Bone marrow (tissue), 2 donors: Measurements from ENCODE around the gene IMPA2.

ENCODE experiments used
- DNase-seq, 2 donors: peaks; one replicate each; lab custom pipeline; 2025; lab: John Stamatoyannopoulos, UW

Gene IMPA2

GRCh38 chr18:11989966-11990380 is 8.7 kb downstream of the IMPA2 start:
- DNase-seq = no peak

DNA sequence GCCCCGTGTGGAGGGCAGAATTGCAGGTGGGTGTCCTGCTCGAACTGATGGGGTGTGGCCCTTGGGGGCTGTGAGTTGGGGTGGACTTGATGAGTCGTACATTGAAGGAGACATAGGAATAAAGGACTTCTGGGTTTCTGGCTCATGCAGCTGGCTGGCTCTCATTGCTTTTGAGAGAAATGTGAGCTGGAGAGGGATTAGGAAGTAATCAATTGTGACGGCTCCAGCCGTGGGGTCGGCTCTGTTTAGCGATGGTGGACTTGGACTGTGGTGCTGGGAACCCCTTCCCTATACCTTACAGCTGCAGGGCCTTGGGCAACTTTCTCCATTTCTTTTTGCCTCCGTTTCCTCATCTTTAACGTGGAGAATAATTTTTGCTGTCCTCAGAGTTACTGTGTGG is 9.2 kb downstream of the IMPA2 start:
- no peak for DNase-seq

DNA sequence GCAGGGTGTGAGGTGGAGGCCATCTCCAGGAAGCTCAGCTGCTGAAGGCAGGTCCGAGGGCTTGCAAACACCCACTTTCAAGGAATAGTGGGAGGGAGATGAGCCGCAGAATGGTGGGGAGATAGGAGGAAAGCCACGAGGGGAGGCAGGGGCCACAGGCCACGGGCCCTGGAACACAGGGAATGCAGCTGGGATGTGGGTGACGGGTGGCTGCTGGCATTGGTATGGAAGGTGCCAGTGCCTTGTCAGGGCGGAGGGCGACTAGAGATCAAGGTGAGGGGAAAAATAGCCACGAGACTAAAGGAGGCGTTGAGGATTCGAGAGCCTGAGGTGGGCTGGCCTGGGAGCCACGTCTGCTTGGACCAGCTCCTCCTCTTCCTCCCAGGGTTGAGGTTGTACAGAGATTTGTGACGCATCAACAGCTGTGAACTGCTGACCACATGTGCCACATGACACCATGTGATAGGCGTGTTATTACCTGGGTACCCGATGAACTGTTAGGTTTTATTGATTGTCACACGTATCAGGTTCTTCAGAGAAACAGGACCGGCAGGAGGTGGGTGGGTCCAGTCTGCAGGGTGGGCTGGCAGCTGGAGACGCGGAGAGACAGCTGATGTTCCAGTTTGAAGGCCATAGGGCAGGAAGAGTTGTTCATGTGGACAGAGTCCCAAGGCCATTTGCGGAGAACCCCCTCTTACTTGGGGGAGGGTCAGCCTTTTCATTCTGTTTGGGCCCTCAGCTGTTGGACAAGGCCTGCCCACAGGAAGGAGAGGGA is 9.9 kb downstream of the IMPA2 start:
- DNase-seq = no peak

GRCh38 chr18:11992096-11992790 is 10.9 kb downstream of the IMPA2 start:
- DNase-seq = no peak

DNA sequence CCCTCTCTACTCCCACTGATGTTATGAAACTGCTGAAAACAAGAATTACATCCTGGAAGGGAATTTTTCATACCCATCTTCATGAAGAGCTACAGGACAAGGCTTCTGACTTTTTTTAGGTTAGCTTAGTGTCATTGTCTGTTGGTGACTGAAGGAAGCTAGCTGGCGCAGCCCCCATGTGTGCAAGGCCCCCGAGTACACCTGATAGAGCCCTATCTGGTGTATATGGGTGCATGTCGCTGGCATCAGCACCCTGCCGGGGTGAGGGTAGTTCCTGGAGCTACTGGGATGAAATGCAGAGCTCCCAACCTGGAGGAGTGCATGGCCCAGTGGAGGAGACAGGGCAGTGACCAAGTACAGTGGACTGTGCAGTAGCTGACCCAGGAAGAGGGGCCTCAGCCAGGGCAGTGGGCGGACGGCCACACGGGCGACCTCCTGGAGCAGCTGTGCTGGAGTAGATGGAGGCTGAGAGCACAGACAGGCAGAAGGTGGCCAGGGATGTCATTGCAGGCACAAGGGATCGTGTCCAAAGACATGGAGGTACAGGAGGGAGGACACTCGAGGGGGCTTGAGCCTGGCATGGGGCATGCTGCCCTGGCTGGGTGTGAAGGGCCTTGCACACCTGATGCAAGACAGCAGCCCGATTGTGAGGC is 12.1 kb downstream of the IMPA2 start:
- no peak for DNase-seq

DNA sequence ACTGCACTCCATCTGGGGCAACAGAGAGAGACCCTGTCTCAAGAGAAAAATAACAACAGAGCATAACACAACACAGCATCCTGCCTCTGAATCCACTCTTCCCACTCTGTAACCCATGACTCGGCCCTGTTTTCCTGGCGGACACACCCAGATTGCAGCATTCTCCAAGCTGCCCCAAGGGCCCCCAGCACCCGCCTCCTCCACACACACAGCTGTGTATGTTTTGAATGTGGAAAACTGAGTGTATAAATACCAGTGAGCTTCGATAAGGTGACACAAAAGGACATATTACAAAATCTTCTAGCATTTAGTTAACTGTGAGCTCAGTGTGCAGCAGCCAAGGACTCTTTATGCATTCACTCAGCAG is 13.0 kb downstream of the IMPA2 start:
- no peak for DNase-seq

- DNase-seq = no peak
Observed at GRCh38 chr18:11994703-11995444, 13.6 kb downstream of the IMPA2 start.

DNA sequence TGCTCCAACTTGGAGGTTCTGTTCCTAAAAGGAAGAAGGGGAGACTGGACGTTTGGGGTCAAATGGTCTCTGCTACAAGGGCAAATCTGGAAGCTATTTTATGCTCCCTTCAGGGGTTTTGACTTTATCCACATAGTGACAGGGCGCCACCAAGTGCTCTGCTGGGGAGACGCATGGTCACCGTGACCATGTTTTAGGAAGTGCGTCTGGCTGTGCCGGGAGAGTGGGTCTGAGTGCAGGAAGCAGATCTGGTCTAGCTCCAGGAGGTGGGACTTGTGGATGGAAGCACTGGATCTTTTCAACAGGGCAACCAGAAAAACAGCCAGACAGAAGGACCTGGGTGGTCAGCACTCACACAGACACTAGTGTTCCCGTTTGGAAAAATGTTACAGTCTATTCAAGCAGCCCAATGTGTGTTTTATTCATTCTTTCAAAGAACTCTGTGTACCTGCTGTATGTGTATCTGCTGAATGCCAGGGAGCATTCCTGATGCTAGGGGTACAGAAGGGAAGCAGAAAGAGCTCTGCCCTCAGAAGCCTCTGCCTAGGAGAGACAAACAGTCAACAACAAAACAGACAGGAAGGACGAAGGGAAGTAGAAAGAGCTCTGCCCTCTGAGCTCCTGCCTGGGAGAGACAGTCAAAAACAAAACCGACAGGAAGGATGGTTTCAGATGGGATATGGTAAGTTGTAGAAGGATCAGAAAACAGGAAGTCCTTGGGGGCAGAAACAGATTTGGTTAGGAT is 14.3 kb downstream of the IMPA2 start:
- DNase-seq = peak; percentile 24 to 76

- DNase-seq = no peak
Observed at GRCh38 chr18:11996190-11996754, 15.0 kb downstream of the IMPA2 start.

GRCh38 chr18:11996907-11997306 is 15.6 kb downstream of the IMPA2 start:
- no peak for DNase-seq

GRCh38 chr18:11997466-11997865 is 16.2 kb downstream of the IMPA2 start:
- DNase-seq = no peak

- DNase-seq = no peak
Observed at GRCh38 chr18:11998193-11998592, 16.9 kb downstream of the IMPA2 start.

- no peak for DNase-seq
Observed at GRCh38 chr18:11999429-11999828, 18.1 kb downstream of the IMPA2 start.

- no peak for DNase-seq
Observed at GRCh38 chr18:12000072-12000659, 18.9 kb downstream of the IMPA2 start.

GRCh38 chr18:12001421-12001820 is 20.1 kb downstream of the IMPA2 start:
- DNase-seq = no peak

GRCh38 chr18:12003894-12004293 is 22.6 kb downstream of the IMPA2 start:
- no peak for DNase-seq

DNA sequence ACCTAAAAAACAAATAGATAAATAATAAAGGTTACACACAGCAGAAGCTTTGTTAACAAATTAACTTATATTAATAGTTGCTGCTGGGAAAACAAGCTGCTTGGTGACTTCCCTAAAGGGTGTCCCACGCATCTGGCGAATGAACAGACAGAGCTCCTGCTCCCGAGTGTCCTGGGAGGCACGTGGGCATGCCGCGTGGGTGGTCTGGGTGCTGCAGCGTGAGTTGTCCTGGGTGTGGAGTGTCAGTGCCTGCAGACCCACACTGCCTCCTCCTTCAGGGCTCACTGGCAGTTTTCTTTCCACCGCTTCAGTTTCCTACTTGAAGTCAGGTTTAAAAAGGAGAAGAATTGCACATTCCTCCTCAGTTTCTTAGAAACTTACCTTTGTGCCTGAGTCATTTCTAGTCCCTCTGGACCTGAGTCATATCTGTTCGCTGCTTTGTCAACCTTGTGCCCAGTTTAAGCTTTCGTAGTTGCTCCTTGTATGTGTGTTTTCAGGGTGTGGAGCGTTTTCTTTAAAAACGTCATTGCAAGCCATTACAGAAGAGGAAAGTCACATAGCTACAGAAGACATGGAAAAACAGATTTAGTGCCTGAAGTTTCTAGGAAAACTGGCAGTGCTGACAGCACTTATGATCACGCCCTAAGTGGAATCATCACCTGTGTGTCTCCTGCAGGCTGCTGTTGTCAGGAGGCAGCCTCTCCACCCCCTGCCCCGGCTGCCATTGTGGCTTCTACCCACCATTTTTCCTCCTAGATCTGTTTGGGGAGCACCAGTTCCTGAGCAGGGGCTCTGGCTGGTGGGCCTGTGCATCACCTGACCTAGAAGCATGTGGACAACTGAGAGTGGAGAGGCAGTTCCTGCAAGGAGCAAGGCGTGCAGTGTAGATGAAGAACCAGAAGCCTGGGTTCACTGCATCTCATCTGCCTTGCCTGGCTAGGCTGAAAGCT is 24.5 kb downstream of the IMPA2 start:
- no peak for DNase-seq

DNA sequence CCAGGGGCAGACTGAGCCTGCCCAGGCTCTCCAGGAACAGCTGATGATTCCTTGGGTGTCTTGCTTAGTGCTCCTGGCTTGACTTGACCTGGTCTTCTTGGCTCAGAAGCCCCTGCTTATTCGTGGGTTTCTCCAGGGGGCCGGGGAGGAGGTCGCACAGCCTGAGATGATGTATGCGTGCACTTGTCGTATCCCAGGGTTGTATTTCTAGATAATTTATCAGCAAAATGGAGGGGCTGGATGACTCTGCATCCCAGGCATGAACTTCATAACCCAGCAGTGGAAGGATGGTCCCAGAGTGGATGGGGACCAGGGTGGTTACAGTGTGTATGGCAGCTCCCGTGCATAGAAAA is 25.2 kb downstream of the IMPA2 start:
- DNase-seq = no peak

GRCh38 chr18:12007063-12007462 is 25.8 kb downstream of the IMPA2 start:
- no peak for DNase-seq

DNA sequence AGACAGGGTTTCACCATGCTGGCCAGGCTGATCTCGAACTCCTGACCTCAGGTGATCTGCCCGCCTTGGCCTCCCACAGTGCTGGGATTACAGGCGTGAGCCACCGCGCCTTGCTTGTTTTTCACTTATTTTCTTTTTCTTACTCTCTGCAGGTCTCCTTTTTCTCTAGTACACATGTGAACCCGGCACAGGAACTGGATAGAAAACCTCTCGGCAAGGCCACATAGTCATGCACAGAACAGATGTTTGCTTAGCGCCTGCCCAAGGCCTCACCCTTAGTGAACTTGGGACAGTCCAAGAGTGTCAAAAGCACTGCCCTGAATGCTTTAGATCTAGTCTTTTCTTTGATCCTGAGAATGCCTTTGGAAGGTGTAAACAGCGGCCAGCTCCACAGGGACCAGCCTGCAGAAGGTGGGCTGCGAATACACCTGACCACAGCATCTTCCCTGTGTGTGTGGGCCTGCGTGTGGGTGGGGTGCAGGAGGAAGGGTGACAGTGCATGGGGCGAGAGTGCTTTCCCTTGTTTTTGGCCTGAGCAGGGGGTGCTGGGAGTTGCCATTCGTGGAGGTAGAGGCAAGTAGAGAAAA is 27.0 kb downstream of the IMPA2 start:
- no peak for DNase-seq
